Activated B cell treated with CpG ODN at 0.5 μM for 24 hours (primary cell): ENCODE measurements around the gene RBM20. TPM values are rescaled to one million over a fixed set of nuclear protein-coding genes. Genes with fewer than 3 reads are reported as not detected.

Source experiments
- ATAC-seq: fragments of 200-7000 bp; cut with Tn5 transposase; one replicate; pipeline ENCODE4 v1.10.0; 2021; ENCODE audit warnings: low read depth, mild to moderate bottlenecking, moderate library complexity
- CTCF ChIA-PET: fragments of 350-600 bp; sonication (Branson Sonifier 250); formaldehyde crosslinking; loops from one replicate; lab custom pipeline; 2021; ENCODE audit warnings: antibody characterized with exemption; lab: Charles Lee
- POLR2A ChIA-PET: fragments of 350-600 bp; sonication (Branson Sonifier 250); formaldehyde crosslinking; loops from one replicate; lab custom pipeline; 2021; ENCODE audit warnings: antibody characterized with exemption; lab: Charles Lee
- DNase-seq: peaks from one replicate; pipeline ENCODE4 v3.0.0; 2022
- H3K27ac Mint-ChIP-seq: one replicate; pipeline ENCODE4 v1.8.0; 2020; ENCODE audit warnings: mixed read lengths
- H3K27me3 Mint-ChIP-seq: one replicate; pipeline ENCODE4 v1.8.0; 2021; ENCODE audit warnings: mixed read lengths
- H3K36me3 Mint-ChIP-seq: one replicate; pipeline ENCODE4 v1.8.0; 2021; ENCODE audit warnings: low read depth, mixed read lengths
- H3K4me1 Mint-ChIP-seq: one replicate; pipeline ENCODE4 v1.8.0; 2021; ENCODE audit warnings: mixed read lengths
- H3K4me3 Mint-ChIP-seq: one replicate; pipeline ENCODE4 v1.8.0; 2020; ENCODE audit warnings: mild to moderate bottlenecking, mixed read lengths
- H3K9me3 Mint-ChIP-seq: one replicate; pipeline ENCODE4 v1.8.0; 2020; ENCODE audit warnings: mixed read lengths
- CTCF ChIP-seq: fragments of 200-600 bp; IDR thresholded peaks from one replicate; pipeline ENCODE4 v1.8.0; 2022; ENCODE audit warnings: antibody characterized with exemption, mild to moderate bottlenecking
- intact Hi-C: fragments of 100-400 bp; cut with micrococcal nuclease; formaldehyde crosslinking; loops from one replicate; pipeline ENCODE4 v1.15.1; 2024
- total RNA-seq: library from RNA; stranded (reverse); gene quantifications from 2 replicates; pipeline ENCODE4 v1.2.3, GENCODE V29; 2022

Gene RBM20
- total RNA-seq, 1 donor from 2014 or later: 0.02 TPM

DNA sequence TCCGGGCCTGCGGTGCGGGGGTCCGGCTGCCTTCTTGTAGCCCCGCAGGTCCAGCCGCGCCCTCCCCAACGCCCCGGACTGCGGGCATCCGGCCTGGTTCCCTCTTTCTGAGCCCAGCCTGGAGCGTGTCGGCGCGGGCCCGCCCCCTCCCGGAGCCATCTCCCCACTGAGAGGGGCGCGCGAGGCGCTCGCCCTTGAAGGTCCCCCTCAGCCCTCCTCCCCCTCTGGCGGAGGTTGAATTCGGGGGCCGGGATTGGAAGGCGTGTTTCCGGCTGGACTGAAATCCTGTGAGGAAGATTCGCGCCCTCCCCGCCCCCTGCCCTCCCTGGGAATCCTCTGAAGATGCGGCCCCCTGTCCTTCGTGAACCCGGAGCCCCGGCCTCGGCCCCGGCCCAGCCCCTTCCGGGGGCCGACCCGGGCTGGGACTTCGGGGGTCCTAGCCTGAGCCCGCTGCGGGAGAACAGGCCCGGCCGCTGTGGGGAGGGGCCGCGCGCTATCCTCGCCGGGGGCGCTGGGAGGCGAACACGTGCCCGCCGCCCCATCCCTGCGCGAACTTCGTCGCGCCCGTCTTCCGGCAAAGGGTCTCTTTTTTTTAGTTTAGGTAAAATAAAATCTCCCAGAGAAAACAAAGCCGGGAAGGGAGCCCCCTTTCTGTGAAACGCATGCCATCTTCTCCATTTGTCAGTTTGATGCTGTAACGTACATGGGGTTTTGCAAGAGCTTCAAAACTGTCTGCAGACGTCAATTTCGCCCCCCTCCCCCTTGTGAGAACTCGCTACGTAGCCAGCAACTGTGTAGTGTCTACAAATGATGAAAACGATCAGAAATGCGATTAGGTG lies 228.2 kb downstream of the RBM20 start:
- no peaks in the 10 kb centered on the region for H3K9me3 Mint-ChIP-seq
- ChIA-PET POLR2A (interaction anchor here (0.6 to 3.5 kb wide), 35 partner anchors 8 to 517 kb away, joined by 3 to 107 read pairs (median 5); partner anchors contain the start of genes BBIP1 and SHOC2), CTCF (interaction anchor here (1.0 to 2.3 kb wide), 10 partner anchors 10 to 200 kb away, joined by 3 to 28 read pairs (median 4); no protein-coding TSS in a partner anchor)
- H3K4me1 Mint-ChIP-seq: peaks cover 71% of the 10 kb centered on the region
- H3K4me3 Mint-ChIP-seq: peak overlapping the region; percentile 94
- H3K27me3 Mint-ChIP-seq: no peaks in the 10 kb centered on the region
- intact Hi-C loops: loop anchor here (1.0 to 5.0 kb wide), 7 partner anchors 8 to 865 kb away; partner anchors contain the start of genes ADD3, BBIP1, MXI1 and SHOC2
- DNase-seq (peak; percentile 69), ATAC-seq (peak; percentile 66)
- TF ChIP-seq CTCF: no peak
- H3K27ac Mint-ChIP-seq: peak overlapping the region; percentile 95
- H3K36me3 Mint-ChIP-seq: peaks cover 21% of the 10 kb centered on the region

DNA sequence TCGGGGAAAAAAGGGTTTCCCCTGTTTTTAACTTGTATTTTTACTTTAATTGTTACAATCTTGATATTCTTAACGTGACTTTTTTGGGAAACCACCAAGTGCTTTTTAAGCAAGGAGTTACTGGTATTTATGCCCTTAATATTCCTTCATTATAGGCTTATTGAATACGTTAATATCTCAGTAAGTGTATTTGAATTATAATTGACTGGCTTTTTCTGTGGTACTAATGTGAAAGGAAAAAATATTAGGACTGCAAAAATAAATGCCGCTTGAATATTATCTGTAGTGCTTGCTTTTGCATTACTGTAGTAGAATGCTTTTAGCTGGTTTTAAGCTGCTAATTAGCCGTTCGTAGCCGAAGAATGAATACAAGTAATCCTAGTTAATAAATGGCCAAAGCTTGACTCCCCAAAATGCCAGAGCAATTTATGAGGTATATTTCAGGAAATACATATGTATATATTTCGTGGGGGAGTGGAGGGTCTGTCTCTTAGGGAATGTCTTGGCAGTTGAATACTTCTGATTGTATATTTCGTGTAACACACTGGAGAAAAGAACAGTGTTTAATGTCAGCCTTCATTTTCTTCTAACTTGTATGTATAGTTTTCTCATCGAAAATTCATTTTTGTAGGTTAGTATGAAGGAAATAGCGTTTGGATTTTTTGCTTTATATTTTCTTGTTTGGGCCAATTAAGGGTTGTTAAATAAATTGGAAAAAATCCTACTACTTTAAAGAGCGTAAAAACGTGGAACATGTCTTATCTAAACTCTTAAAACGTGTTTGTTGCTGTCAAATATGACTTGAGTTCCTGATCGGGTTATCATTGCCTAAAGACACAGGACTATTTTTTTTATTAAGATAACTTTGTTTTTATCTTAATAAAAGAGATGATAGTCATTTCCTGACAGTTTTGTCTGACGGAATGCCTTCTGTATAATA lies 229.1 kb downstream of the RBM20 start:
- intact Hi-C loops: loop anchor here (1.0 to 5.0 kb wide), 7 partner anchors 9 to 866 kb away; partner anchors contain the start of genes ADD3, BBIP1, MXI1 and SHOC2
- CTCF ChIA-PET: interaction anchor here (1.0 to 2.3 kb wide), 9 partner anchors 10 to 201 kb away, joined by 3 to 28 read pairs (median 4); no protein-coding TSS in a partner anchor
- Mint-ChIP-seq H3K27me3 (no peaks in the 10 kb centered on the region), H3K36me3 (peaks cover 30% of the 10 kb centered on the region), H3K27ac (peak overlapping the region; percentile 95), H3K4me3 (peak overlapping the region; percentile 94), H3K4me1 (peaks cover 66% of the 10 kb centered on the region), H3K9me3 (no peaks in the 10 kb centered on the region)
- no peak for ATAC-seq
- DNase-seq: no peak
- TF ChIP-seq CTCF: no peak
- POLR2A ChIA-PET: interaction anchor here (0.6 to 3.5 kb wide), 21 partner anchors 9 to 825 kb away, joined by 3 to 107 read pairs (median 4); partner anchors contain the start of gene BBIP1

GRCh38 chr10:110873951-110874350 lies 229.8 kb downstream of the RBM20 start:
- Mint-ChIP-seq H3K4me1 (peaks cover 59% of the 10 kb centered on the region), H3K27ac (peak overlapping the region; percentile 71), H3K36me3 (peaks cover 37% of the 10 kb centered on the region), H3K27me3 (no peaks in the 10 kb centered on the region), H3K4me3 (peak overlapping the region; percentile 79), H3K9me3 (no peaks in the 10 kb centered on the region)
- ChIA-PET CTCF (interaction anchor here (2.3 kb wide), 1 partner anchor 70 kb away, joined by 28 read pairs; no protein-coding TSS in a partner anchor), POLR2A (interaction anchor here (2.1 to 3.5 kb wide), 2 partner anchors 31 to 44 kb away, joined by 15 to 107 read pairs; partner anchors contain the start of gene BBIP1)
- intact Hi-C loops: loop anchor here (1.0 to 5.0 kb wide), 4 partner anchors 19 to 867 kb away; partner anchors contain the start of genes ADD3, MXI1 and SMC3
- TF ChIP-seq CTCF: no peak
- ATAC-seq (no peak), DNase-seq (no peak)

GRCh38 chr10:110876000-110876399 lies 231.9 kb downstream of the RBM20 start:
- ChIA-PET CTCF (interaction anchor here (1.3 to 3.1 kb wide), 3 partner anchors 23 to 73 kb away, joined by 3 to 19 read pairs (median 4); no protein-coding TSS in a partner anchor), POLR2A (interaction anchor here (0.9 to 1.9 kb wide), 3 partner anchors 33 to 58 kb away, joined by 4 to 7 read pairs (median 4); no protein-coding TSS in a partner anchor)
- Mint-ChIP-seq H3K27ac (peak overlapping the region; percentile 59), H3K4me1 (peaks cover 50% of the 10 kb centered on the region), H3K4me3 (no peak overlapping the region), H3K27me3 (no peaks in the 10 kb centered on the region), H3K9me3 (no peaks in the 10 kb centered on the region), H3K36me3 (peaks cover 54% of the 10 kb centered on the region)
- ATAC-seq: no peak
- intact Hi-C loops: loop anchor here (1.0 kb wide), 1 partner anchor 7 kb away; no protein-coding TSS in a partner anchor
- TF ChIP-seq CTCF: no peak
- no peak for DNase-seq
